Psoas muscle (tissue), 8 donors: Measurements from ENCODE around the gene DONSON. TPM values are rescaled to one million over a fixed set of nuclear protein-coding genes. Genes with fewer than 3 reads are reported as not detected.
"Not testable (repeated sequence)": the region's sequence is repeated elsewhere in the genome, so short reads cannot be mapped to it uniquely, and the experiment has no call there.

ENCODE experiments used
- ATAC-seq, 4 donors: fragments of 200-7000 bp; cut with Tn5 transposase; one replicate each; pipeline ENCODE4 v1.9.1; 2020; ENCODE audit warnings: moderate library complexity in 3 of 4, mild to moderate bottlenecking in 2 of 4
- DNase-seq, 2 donors: peaks; one replicate each; pipeline ENCODE4 v3.0.0-alpha.2; 2020
- H3K27ac ChIP-seq: fragments of 200-600 bp; one replicate; pipeline ENCODE4 v1.8.0; 2022
- H3K27me3 ChIP-seq, 3 donors: fragments of 200-600 bp in 1 of 3; one replicate each; pipeline versions ENCODE4 v1.6.1 to v1.8.0; 2013 to 2022; ENCODE audit warnings: low read length in 2 of 3, mild to moderate bottlenecking in 2 of 3, moderate library complexity in 1 of 3; ENCODE audit not compliant: insufficient read depth in 3 of 3
- H3K36me3 ChIP-seq, 2 donors: fragments of 200-600 bp in 1 of 2; one replicate each; pipeline versions ENCODE4 v1.6.1 to v1.8.0; 2013 to 2022; ENCODE audit warnings: low read depth in 1 of 2, mild to moderate bottlenecking in 1 of 2, moderate library complexity in 1 of 2; ENCODE audit not compliant: insufficient read depth in 1 of 2
- H3K4me1 ChIP-seq: fragments of 200-600 bp; one replicate; pipeline ENCODE4 v1.8.0; 2022
- H3K4me3 ChIP-seq: fragments of 200-600 bp; one replicate; pipeline ENCODE4 v1.8.0; 2022; ENCODE audit warnings: mild to moderate bottlenecking
- H3K9me3 ChIP-seq: fragments of 200-600 bp; one replicate; pipeline ENCODE4 v1.8.0; 2022
- CTCF ChIP-seq: fragments of 200-600 bp; IDR thresholded peaks from one replicate; pipeline ENCODE4 v1.8.0; 2022; ENCODE audit warnings: antibody characterized with exemption
- WGBS, 3 donors: extraction: QIAGEN DNeasy Blood & Tissue Kit; methylation state at CpG; one replicate each; pipeline versions ENCODE4 v1.1.6 to v1.1.7; 2013; 5-methylcytosine and 5-hydroxymethylcytosine counted together
- intact Hi-C, 2 donors: fragments of 100-400 bp; cut with DNase I; formaldehyde crosslinking; loops; one replicate each; pipeline versions ENCODE4 v1.11.0 to v1.14.2; 2022
- long read RNA-seq, 2 donors: library from polyadenylated mRNA; unstranded; transcript quantifications; one replicate each; pipeline ENCODE4 v2.0.0, GENCODE V29; 2021
- polyA plus RNA-seq, 3 donors: library from polyadenylated mRNA; stranded (reverse); fragments of 200-250 nt; gene quantifications; one replicate each; pipeline ENCODE4 v1.2.3, GENCODE V29; 2013
- total RNA-seq, 4 donors: library from RNA; stranded (reverse); fragmentation: NEBNext Ultra II Directional in 2 of 4; extraction: Animal tissue kit (Norgen Biotek cat#: 25700) in 2 of 4; gene quantifications; one replicate each; pipeline versions ENCODE4 v1.2.1 to v1.2.4, GENCODE V29; 2021 to 2023
- donor health status: healthy with polysubstance abuse.
- donor health status: DM: no; HTN: no; CAD: no; lungs with moderate emphysema.
- donor health status: Bipolar disorder and iron deficiency.
- donor health status: healthy.
- donor health status: DM: yes; HTN: yes; CAD: no.
- donor health status: DM: no; HTN: no; CAD: no.
- donor health status: DM: no; HTN: no; CAD: no.
- donor health status: DM: yes; HTN: yes; CAD: no.

DONSON gene
- total RNA-seq (1 to 10 TPM; 4.8 to 5.4 (median 5.2) TPM), polyA plus RNA-seq (10 to 100 TPM in 1 of 3 donors, 1 to 10 TPM in 2; 6.2 to 15.1 (median 8.4) TPM)
- long read RNA-seq, donor 1, partial matches to known transcripts: 0 of 5 reads
- long read RNA-seq, donor 1, other reads (novel, unspliced or antisense): 3 of 5 reads
- long read RNA-seq, donor 2, partial matches to known transcripts: 1 of 8 reads
- long read RNA-seq, donor 2, other reads (novel, unspliced or antisense): 3 of 8 reads

- H3K36me3 ChIP-seq: peaks cover 5 to 15% of the 10 kb centered on the region in 2 donors
- H3K4me1 ChIP-seq: peaks cover 14% of the 10 kb centered on the region
- H3K27me3 ChIP-seq: no peaks in the 10 kb centered on the region
- intact Hi-C loops: loop anchor here in 1 of 2 donors (5.0 kb wide), 1 partner anchor 46 kb away; the partner anchor contains the start of genes GART and SON
- peak within 1 kb of the TSS; percentile 84 for H3K27ac ChIP-seq
- ATAC-seq (peak; percentile 95 to 97 (median 96)), DNase-seq (peak; percentile 91 to 96)
- 0% methylated on average over 51 to 78 of the region's 78 CpGs for WGBS, 3 donors
- no peak for TF ChIP-seq CTCF
- H3K9me3 ChIP-seq: no peaks in the 10 kb centered on the region
- H3K4me3 ChIP-seq: peak within 1 kb of the TSS; percentile 88
Measured at GRCh38 chr21:33588485-33589335, at the start of gene DONSON. Gene DONSON (minus strand): TSS chr21:33588684. CDS start chr21:33588641, 43 bp downstream.

GRCh38 chr21:33634254-33634653 is 45.8 kb upstream of the DONSON start:
- ATAC-seq: no peak
- WGBS, 3 donors: 89 to 92% (median 92%) methylated on average over 2 of the region's 2 CpGs
- Histone ChIP-seq H3K27ac (no peak overlapping the region), H3K36me3 (peaks cover 0 to 38% of the 10 kb centered on the region in 2 donors), H3K4me1 (no peaks in the 10 kb centered on the region), H3K27me3 (no peaks in the 10 kb centered on the region), H3K9me3 (no peaks in the 10 kb centered on the region), H3K4me3 (no peak overlapping the region)
- no peak for TF ChIP-seq CTCF
- DNase-seq: no peak
- intact Hi-C loops: loop anchor here in 1 of 2 donors (5.0 kb wide), 1 partner anchor 1513 kb away; no protein-coding TSS in a partner anchor

- H3K27me3 ChIP-seq, H3K4me1 ChIP-seq, H3K27ac ChIP-seq, H3K4me3 ChIP-seq, DNase-seq, H3K9me3 ChIP-seq, intact Hi-C loops, ATAC-seq: not testable (repeated sequence)
- peaks cover 0 to 59% of the 10 kb centered on the region in 2 donors for H3K36me3 ChIP-seq
- WGBS, 3 donors: 88 to 94% (median 91%) methylated on average over 7 of the region's 7 CpGs
Measured at GRCh38 chr21:33626151-33626550, 37.7 kb upstream of the DONSON start.

- Histone ChIP-seq H3K27me3 (no peaks in the 10 kb centered on the region), H3K36me3 (peaks cover 0 to 60% of the 10 kb centered on the region in 2 donors), H3K27ac (no peak overlapping the region), H3K9me3 (no peaks in the 10 kb centered on the region), H3K4me1 (no peaks in the 10 kb centered on the region), H3K4me3 (no peak overlapping the region)
- no peak for ATAC-seq
- no peak for TF ChIP-seq CTCF
- DNase-seq: no peak
- intact Hi-C loops: no loop called here
Measured at GRCh38 chr21:33622253-33622652, 33.8 kb upstream of the DONSON start.

GRCh38 chr21:33619726-33620125 is 31.2 kb upstream of the DONSON start:
- 92 to 99% (median 93%) methylated on average over 4 of the region's 4 CpGs for WGBS, 3 donors
- Histone ChIP-seq H3K9me3 (no peaks in the 10 kb centered on the region), H3K4me1 (no peaks in the 10 kb centered on the region), H3K27ac (no peak overlapping the region), H3K27me3 (no peaks in the 10 kb centered on the region), H3K4me3 (no peak overlapping the region), H3K36me3 (peaks cover 0 to 80% of the 10 kb centered on the region in 2 donors)
- DNase-seq: no peak
- no peak for ATAC-seq
- intact Hi-C loops: no loop called here
- TF ChIP-seq CTCF: no peak
